Right ventricle myocardium inferior (tissue), 1 donor: ENCODE data around the gene TEX2. TPM values are rescaled to one million over a fixed set of nuclear protein-coding genes. Genes with fewer than 3 reads are reported as not detected.
"Not testable (repeated sequence)": the region's sequence is repeated elsewhere in the genome, so short reads cannot be mapped to it uniquely, and the experiment has no call there.

ENCODE experiments used
- ATAC-seq: fragments of 200-7000 bp; cut with Tn5 transposase; one replicate; pipeline ENCODE4 v1.9.1; 2020; ENCODE audit warnings: mild to moderate bottlenecking, moderate library complexity
- DNase-seq: peaks from one replicate; pipeline ENCODE4 v3.0.0; 2021; ENCODE audit errors: missing footprints
- intact Hi-C: fragments of 100-400 bp; cut with DNase I; formaldehyde crosslinking; loops from one replicate; pipeline ENCODE4 v1.11.0; 2022
- total RNA-seq: library from RNA; stranded (reverse); fragmentation: NEBNext Ultra II Directional; extraction: Animal tissue kit (Norgen Biotek cat#: 25700); gene quantifications from one replicate; pipeline ENCODE4 v1.2.1, GENCODE V29; 2021
- donor health status: DM: no; HTN: yes; CAD: no; lungs with severe emphysema.

Gene TEX2
- total RNA-seq, 1 donor from 2014 or later = 56.1 TPM

DNA sequence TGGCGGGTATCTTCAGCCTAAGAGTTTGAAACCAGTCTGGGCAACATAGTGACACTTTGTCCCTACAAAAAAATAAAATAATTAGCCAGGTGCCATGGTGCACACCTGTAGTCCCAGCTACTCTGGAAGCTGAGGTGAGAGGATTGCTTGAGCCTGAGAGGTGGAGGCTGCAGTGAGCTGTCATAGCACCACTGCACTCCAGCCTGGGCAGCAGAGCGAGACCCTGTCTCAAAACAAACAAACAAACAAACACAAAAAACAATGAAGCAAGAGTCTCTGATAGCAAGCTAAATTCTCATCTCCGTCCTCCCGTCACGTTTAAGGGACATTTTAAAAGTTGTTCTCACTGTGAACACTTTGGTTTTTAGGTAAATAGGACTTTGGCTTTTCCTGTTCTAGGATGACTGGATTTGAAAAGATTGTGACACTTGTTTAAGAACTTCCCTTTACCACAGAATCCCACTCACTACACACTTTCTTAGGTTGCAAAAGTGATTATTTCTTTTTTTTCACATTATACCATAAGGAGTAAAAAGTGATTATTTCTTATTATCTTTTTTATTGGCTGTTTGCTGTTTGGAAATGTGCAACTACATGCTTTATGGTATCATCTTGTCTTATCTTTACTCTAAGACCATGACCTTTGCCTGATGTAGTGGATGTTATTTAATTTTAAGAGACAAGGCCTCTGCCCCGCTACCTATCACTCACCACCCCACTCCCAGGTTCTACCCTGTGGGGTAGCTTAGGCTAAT is 128.7 kb downstream of the TEX2 start:
- no peak for ATAC-seq
- intact Hi-C loops = loop anchor here (2.0 to 5.0 kb wide), 3 partner anchors 72 to 222 kb away; partner anchors contain the start of gene CSHL1
- no peak for DNase-seq

- DNase-seq = no peak
- intact Hi-C loops = loop anchor here (2.0 to 5.0 kb wide), 3 partner anchors 71 to 221 kb away; partner anchors contain the start of gene CSHL1
- ATAC-seq = no peak
Observed at GRCh38 chr17:64133546-64134215, 129.4 kb downstream of the TEX2 start.

DNA sequence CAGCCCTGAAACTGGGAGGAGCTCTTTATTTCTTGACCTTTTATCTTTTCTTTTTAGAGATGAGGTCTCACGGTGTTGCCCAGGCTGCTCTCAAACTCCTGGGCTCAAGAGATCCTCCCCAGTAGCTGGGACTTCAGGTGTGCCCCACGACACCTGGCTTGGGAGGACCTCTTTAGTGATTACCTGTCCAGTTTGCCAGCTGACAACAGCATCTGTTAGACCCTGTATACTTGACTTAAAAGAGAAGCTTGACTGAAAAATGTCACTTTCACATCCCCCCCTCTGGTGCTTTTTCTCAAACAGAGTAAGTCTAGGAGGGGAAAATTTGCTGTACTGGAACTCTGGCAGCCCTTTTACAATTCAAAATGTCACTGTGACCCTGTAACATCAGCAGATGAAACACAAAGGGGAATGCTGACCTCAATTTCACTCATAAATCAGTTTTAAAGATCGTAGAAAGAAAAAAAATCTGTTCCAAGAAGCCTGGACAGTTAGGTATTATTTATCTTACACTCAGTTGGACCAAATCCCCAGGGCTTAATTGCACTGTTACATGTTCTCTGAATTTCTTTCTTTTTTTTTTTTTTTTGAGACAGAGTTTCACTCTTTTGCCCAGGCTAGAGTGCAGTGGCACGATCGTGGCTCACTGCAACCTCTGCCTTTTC is 131.3 kb downstream of the TEX2 start:
- intact Hi-C loops = loop anchor here (2.0 to 5.0 kb wide), 3 partner anchors 13 to 219 kb away; partner anchors contain the start of gene CSHL1
- ATAC-seq (no peak), DNase-seq (no peak)

GRCh38 chr17:64130559-64131001 is 132.5 kb downstream of the TEX2 start:
- intact Hi-C loops = loop anchor here (2.0 to 5.0 kb wide), 3 partner anchors 14 to 218 kb away; partner anchors contain the start of gene CSHL1
- ATAC-seq (peak; percentile 1), DNase-seq (no peak)

- intact Hi-C loops = loop anchor here (2.0 to 5.0 kb wide), 3 partner anchors 15 to 218 kb away; partner anchors contain the start of gene CSHL1
- DNase-seq = peak; percentile 98
- peak; percentile 98 for ATAC-seq
Observed at GRCh38 chr17:64129765-64130558, 133.1 kb downstream of the TEX2 start, which contains the start of gene ERN1. Gene ERN1 (minus strand): TSS chr17:64130144. CDS start chr17:64130029, 115 bp downstream.

DNA sequence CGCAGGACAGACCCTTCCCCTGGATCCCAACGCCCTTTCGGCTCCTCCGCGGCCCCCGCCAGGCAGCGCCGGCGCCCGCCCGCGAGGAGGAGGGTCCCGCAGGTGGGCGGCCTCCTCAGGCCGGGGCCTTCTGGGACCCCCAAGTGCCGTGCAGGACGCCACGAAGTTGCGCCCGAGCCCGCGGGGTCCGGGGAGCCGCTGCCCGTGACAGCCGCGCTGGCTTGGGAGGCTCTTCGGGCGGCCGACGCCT is 133.6 kb downstream of the TEX2 start:
- ATAC-seq = peak; percentile 0
- intact Hi-C loops = no loop called here
- no peak for DNase-seq

DNA sequence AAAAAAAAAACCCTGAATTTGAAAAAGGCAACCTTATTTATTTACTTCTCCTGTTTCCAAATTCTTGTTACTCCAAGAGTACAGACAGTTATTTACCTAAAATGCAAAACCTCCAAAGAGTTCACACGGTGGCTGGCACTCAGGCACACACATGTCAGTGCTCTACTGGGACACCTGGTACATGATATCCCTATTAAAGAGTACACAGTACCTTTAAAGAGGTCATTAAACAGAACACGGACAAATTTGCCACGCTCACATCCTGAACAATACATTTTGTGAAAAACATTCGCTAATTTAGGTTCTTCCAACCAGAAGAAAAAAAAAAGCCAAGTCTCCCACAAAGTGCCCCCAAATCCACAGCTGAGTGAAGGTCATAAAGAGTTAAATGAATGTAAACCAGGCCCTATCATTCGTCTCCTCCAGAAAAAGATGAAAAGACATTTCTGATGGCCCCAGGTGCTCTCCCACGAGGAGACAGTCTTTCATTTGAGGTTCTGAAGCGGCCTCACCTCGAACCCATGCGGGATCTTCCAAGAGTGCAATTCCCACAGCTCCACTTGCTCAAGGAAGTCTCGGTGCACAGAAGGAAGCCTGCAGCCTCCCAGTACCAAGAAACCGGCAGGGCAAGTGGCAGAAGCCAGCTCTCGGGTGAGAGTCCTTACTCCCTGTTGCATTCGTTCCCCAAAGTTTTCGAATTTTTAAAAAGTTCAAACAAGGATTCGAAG is 134.1 kb downstream of the TEX2 start:
- no peak for ATAC-seq
- intact Hi-C loops = no loop called here
- DNase-seq = no peak

GRCh38 chr17:64126918-64127317 is 136.1 kb downstream of the TEX2 start:
- DNase-seq (no peak), ATAC-seq (no peak)
- intact Hi-C loops = no loop called here

- no peak for ATAC-seq
- intact Hi-C loops = no loop called here
- no peak for DNase-seq
Observed at GRCh38 chr17:64125937-64126336, 137.1 kb downstream of the TEX2 start.

DNA sequence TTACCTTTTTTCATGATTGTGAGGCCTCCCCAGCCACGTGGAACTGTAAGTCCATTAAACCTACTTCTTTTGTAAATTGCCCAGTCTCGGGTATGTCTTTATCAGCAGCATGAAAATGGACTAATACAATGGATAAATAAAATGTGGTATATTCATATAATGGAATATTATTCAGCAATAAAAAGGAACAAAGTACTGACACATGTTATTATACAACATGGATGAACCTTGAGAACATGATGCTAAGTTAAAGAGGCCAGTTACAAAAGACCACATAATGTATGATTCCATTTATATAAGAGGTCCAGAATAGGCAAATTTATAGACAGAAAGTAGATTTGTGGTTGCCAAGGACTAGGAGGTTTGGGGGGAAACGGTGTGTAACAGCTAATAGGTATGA is 138.5 kb downstream of the TEX2 start:
- no peak for ATAC-seq
- no peak for DNase-seq
- intact Hi-C loops = no loop called here

DNA sequence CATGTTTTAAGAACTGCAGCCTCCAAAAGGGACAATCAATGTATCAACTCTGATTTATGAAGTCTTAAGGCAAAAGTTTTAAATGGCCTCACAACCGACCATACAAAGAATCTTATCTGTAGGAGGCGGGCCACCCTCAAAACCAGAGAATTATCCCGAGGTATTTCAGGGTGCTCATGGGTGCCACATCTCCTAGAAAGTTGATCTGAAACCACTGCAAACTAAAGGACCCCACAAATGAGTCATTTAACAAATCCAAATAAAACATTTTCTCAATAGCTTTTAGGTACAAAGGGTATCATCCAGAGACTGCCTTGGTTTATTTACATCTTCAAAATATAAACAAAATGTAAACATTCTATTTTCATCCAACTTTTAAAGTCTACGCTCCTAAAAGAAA is 139.9 kb downstream of the TEX2 start:
- intact Hi-C loops = no loop called here
- ATAC-seq (no peak), DNase-seq (no peak)

DNA sequence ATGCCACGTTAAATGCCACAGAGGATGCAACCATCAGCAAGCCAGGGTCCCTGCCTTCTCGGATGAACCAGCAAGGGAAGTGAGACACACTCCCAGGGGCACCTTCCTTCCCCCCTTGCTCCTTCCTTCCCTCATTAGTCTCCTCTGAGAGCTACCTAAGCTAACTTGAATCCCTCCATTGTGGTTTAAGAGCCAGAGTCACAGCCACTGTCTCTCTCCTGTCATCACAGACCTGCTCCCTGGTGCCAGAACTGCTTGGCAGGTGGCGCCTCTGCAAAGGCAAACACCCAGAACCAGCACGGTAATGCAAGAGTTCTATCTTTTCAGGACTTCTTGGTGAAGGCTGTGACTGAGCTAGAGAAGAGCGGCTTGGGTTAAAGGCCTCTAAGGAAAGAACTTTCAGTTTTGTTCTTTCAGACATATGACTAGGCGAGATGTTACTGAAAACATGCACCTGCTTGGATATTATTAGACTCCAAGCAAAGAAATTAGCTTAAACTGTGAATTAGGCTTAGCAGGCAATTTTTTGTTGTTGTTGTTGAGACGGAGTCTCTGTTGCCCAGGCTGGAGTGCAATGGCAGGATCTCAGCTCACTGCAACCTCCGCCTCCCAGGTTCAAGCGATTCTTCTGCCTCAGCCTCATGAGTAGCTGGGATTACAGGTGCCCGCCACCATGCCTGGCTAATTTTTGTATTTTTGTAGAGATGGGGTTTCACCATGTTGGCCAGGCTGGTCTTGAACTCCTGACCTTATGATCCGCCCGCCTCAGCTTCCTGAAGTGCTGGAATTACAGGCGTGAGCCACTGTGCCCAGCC is 141.9 kb downstream of the TEX2 start:
- peak; percentile 66 for ATAC-seq
- DNase-seq, intact Hi-C loops: not testable (repeated sequence)

DNA sequence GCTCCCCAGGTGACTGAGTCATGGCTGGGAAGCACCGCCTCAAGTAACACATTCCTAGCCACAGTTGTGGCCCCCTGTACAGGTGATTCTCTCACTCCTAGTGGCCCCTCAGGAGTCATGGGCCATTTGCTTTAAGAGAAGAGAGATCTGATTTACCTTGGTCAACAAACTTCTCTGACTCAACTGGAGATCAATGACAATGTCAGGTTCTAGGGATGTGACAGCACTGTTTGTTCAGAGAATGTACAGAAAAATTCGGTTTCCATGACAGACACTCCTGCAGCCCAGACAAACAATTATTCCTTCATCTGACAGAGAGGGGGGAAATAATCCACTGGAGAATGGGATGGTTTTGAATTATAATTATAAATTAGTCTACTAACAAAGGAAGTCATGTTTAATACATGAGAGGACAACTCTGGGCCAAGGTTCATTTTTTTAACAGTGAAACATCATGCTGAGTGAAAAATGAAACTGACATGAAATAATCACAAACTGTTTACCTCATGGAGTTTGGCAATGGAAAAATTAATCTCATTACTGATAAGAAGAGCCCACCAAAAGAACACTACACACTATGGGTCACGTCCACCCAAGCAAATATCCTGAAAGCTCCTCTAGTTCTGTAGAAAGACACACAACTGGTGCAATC is 142.8 kb downstream of the TEX2 start:
- ATAC-seq (no peak), DNase-seq (no peak)
- intact Hi-C loops = no loop called here

GRCh38 chr17:64117981-64118979 is 144.8 kb downstream of the TEX2 start:
- DNase-seq (no peak), ATAC-seq (peak; percentile 64)
- intact Hi-C loops = no loop called here

DNA sequence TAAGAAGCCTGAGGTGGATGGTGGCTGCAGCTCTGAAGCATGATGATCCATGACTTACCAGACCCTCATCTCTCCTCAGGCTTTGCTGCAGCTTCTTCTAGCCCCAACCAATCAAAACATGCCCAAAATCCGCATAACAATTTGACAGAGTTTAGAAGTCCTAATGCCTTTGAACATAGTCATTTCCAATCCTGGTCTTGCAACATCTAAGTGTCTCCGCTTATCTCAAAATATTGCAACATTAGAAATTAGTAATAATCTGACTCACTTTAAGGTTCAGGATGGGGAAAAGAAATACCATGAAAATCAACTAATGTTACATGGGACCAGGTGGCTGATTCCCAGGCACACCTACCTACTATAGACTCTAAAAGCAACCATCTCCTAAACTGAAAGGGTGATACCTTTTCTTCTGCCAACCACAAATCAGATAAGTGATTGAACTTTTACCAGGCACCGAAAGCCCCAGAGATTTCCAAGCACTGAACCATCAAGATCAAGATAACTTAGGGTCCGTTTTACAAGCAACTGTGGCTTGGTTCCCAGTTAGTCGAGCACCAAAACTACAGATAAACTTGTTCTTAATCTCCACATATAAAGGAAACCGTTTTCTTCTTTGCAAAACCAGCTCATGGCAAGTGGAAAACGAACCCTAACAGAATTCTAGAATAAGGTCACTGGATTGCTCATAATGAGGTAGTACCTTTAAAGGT is 147.1 kb downstream of the TEX2 start:
- no peak for DNase-seq
- intact Hi-C loops = no loop called here
- peak; percentile 31 for ATAC-seq
